ENCODE measurements around the gene RASGRF1. TPM values are rescaled to one million over a fixed set of nuclear protein-coding genes. Genes with fewer than 3 reads are reported as not detected.

The RASGRF1 gene
- total RNA-seq, 1 donor from 2014 or later, result 0.16 TPM

GRCh38 chr15:79094611-79095021, 4.0 kb upstream of the RASGRF1 start:
- Mint-ChIP-seq H3K27me3 (ENCODE audit: low read depth) (peaks cover 98% of the 10 kb centered on the region), H3K4me3 (no peak overlapping the region), H3K36me3 (ENCODE audit: low read depth) (no peaks in the 10 kb centered on the region), H3K4me1 (peaks cover 9% of the 10 kb centered on the region), H3K9me3 (no peaks in the 10 kb centered on the region), H3K27ac (ENCODE audit: unreplicated experiment) (no peak overlapping the region)
- no peak for DNase-seq (ENCODE audit: low read depth, low spot score)
- TF ChIP-seq CTCF (conservative IDR thresholded peaks at IDR 0.05), result no peak

GRCh38 chr15:79093352-79093935, 2.9 kb upstream of the RASGRF1 start:
- no peak overlapping the region for H3K4me3 Mint-ChIP-seq
- no peaks in the 10 kb centered on the region for H3K36me3 Mint-ChIP-seq (ENCODE audit: low read depth)
- peaks cover 98% of the 10 kb centered on the region for H3K27me3 Mint-ChIP-seq (ENCODE audit: low read depth)
- no peak overlapping the region for H3K27ac Mint-ChIP-seq (ENCODE audit: unreplicated experiment)
- TF ChIP-seq CTCF (conservative IDR thresholded peaks at IDR 0.05), result no peak
- H3K9me3 Mint-ChIP-seq, result no peaks in the 10 kb centered on the region
- no peak for DNase-seq (ENCODE audit: low read depth, low spot score)
- H3K4me1 Mint-ChIP-seq, result peaks cover 9% of the 10 kb centered on the region

- Mint-ChIP-seq H3K4me3 (peak overlapping the region; percentile 54), H3K27ac (ENCODE audit: unreplicated experiment) (no peak overlapping the region), H3K4me1 (peaks cover 9% of the 10 kb centered on the region), H3K36me3 (ENCODE audit: low read depth) (no peaks in the 10 kb centered on the region), H3K9me3 (no peaks in the 10 kb centered on the region), H3K27me3 (ENCODE audit: low read depth) (peaks cover 98% of the 10 kb centered on the region)
- no peak for DNase-seq (ENCODE audit: low read depth, low spot score)
- TF ChIP-seq CTCF (conservative IDR thresholded peaks at IDR 0.05), result no peak
Observed at GRCh38 chr15:79092382-79092781, 1.8 kb upstream of the RASGRF1 start.

GRCh38 chr15:79091204-79091867, 756 bp upstream of the RASGRF1 start:
- H3K27ac Mint-ChIP-seq (ENCODE audit: unreplicated experiment), result no peak overlapping the region
- TF ChIP-seq CTCF (conservative IDR thresholded peaks at IDR 0.05), result no peak
- no peaks in the 10 kb centered on the region for H3K36me3 Mint-ChIP-seq (ENCODE audit: low read depth)
- H3K4me1 Mint-ChIP-seq, result peaks cover 9% of the 10 kb centered on the region
- DNase-seq (ENCODE audit: low read depth, low spot score), result peak; percentile 16
- H3K9me3 Mint-ChIP-seq, result no peaks in the 10 kb centered on the region
- H3K4me3 Mint-ChIP-seq, result peak overlapping the region; percentile 73
- peaks cover 98% of the 10 kb centered on the region for H3K27me3 Mint-ChIP-seq (ENCODE audit: low read depth)

GRCh38 chr15:79089890-79090486, 592 bp downstream of the RASGRF1 start:
- H3K27me3 Mint-ChIP-seq (ENCODE audit: low read depth), result peaks cover 98% of the 10 kb centered on the region

More at GRCh38 chr15:79089890-79090486, 592 bp downstream of the RASGRF1 start:
- no peak for TF ChIP-seq CTCF (conservative IDR thresholded peaks at IDR 0.05)
- DNase-seq (ENCODE audit: low read depth, low spot score), result no peak
- no peaks in the 10 kb centered on the region for H3K9me3 Mint-ChIP-seq
- H3K27ac Mint-ChIP-seq (ENCODE audit: unreplicated experiment), result no peak overlapping the region
- H3K4me3 Mint-ChIP-seq, result peak overlapping the region; percentile 73
- H3K36me3 Mint-ChIP-seq (ENCODE audit: low read depth), result no peaks in the 10 kb centered on the region
- peaks cover 9% of the 10 kb centered on the region for H3K4me1 Mint-ChIP-seq

All from neural crest cell (in vitro differentiated cells).